ENCODE results near the gene PPP1R10. TPM values are rescaled to one million over a fixed set of nuclear protein-coding genes. Genes with fewer than 3 reads are reported as not detected.

PPP1R10 gene
- total and polyA plus RNA-seq, 4 donors = 21.5 to 73.4 (median 29.5) TPM

GRCh38 chr6:30556906-30557682 is 59.9 kb downstream of the PPP1R10 start, which contains the start of gene PRR3:
Gene PRR3, plus strand, starts transcription at chr6:30557295. Its CDS starts 50 bp downstream, at chr6:30557345.
- WGBS, 2 donors = 0% methylated on average over 42 of the region's 42 CpGs
- peak within 1 kb of the TSS; percentile 86 to 97 for H3K9ac ChIP-seq (ENCODE audit: insufficient read depth in 1 of 2, low read length in 2 of 2)
- H3K27ac ChIP-seq (ENCODE audit: low read depth in 1 of 2, low read length in 1 of 2) = peak within 1 kb of the TSS; percentile 93 to 100
- ATAC-seq (ENCODE audit: insufficient read depth, low FRiP score) = peak; percentile 84
- no peak for TF ChIP-seq CTCF (IDR thresholded peaks at IDR 0.05; ENCODE audit: control extremely low read depth, extremely low read depth)
- no peaks in the 10 kb centered on the region for H3K27me3 ChIP-seq (ENCODE audit: control insufficient read depth in 3 of 3, insufficient read depth in 3 of 3, low read length in 2 of 3)
- H3K9me3 ChIP-seq (ENCODE audit: control insufficient read depth in 4 of 4, insufficient read depth in 3 of 4, low read length in 3 of 4) = no peaks in the 10 kb centered on the region
- H3K36me3 ChIP-seq (ENCODE audit: control insufficient read depth in 4 of 4, insufficient read depth in 4 of 4, low read length in 4 of 4) = peaks cover 4 to 27% (median 21%) of the 10 kb centered on the region in 4 donors
- H3K4me1 ChIP-seq (ENCODE audit: control insufficient read depth in 5 of 5, insufficient read depth in 5 of 5, low read length in 5 of 5) = peaks cover 0 to 19% (median 5%) of the 10 kb centered on the region in 5 donors
- peak; percentile 94 to 97 (median 97) for DNase-seq
- peak within 1 kb of the TSS; percentile 95 for H3K4me3 ChIP-seq

GRCh38 chr6:30556066-30556905 is 60.8 kb downstream of the PPP1R10 start, which contains the start of gene GNL1:
Gene GNL1, minus strand, starts transcription at chr6:30556489. Its CDS starts 286 bp downstream, at chr6:30556203.
- peak within 1 kb of the TSS; percentile 86 to 97 for H3K9ac ChIP-seq (ENCODE audit: insufficient read depth in 1 of 2, low read length in 2 of 2)
- peak; percentile 90 for ATAC-seq (ENCODE audit: insufficient read depth, low FRiP score)
- WGBS, 2 donors = 1% methylated on average over 66 to 71 of the region's 71 CpGs
- no peak for TF ChIP-seq CTCF (IDR thresholded peaks at IDR 0.05; ENCODE audit: control extremely low read depth, extremely low read depth)
- peaks cover 5 to 32% (median 21%) of the 10 kb centered on the region in 4 donors for H3K36me3 ChIP-seq (ENCODE audit: control insufficient read depth in 4 of 4, insufficient read depth in 4 of 4, low read length in 4 of 4)
- H3K4me1 ChIP-seq (ENCODE audit: control insufficient read depth in 5 of 5, insufficient read depth in 5 of 5, low read length in 5 of 5) = peaks cover 0 to 19% (median 5%) of the 10 kb centered on the region in 5 donors
- H3K27me3 ChIP-seq (ENCODE audit: control insufficient read depth in 3 of 3, insufficient read depth in 3 of 3, low read length in 2 of 3) = no peaks in the 10 kb centered on the region
- H3K27ac ChIP-seq (ENCODE audit: low read depth in 1 of 2, low read length in 1 of 2) = peak within 1 kb of the TSS; percentile 93 to 100
- peak within 1 kb of the TSS; percentile 95 for H3K4me3 ChIP-seq
- DNase-seq = peak; percentile 93 to 94 (median 93)
- H3K9me3 ChIP-seq (ENCODE audit: control insufficient read depth in 4 of 4, insufficient read depth in 3 of 4, low read length in 3 of 4) = no peaks in the 10 kb centered on the region

- 0 to 1% methylated on average over 9 to 15 of the region's 15 CpGs for WGBS, 2 donors
- no peaks in the 10 kb centered on the region for H3K9me3 ChIP-seq (ENCODE audit: control insufficient read depth in 4 of 4, insufficient read depth in 3 of 4, low read length in 3 of 4)
- DNase-seq = peak in 1 of 3 donors; percentile 82
- peaks cover 0 to 19% (median 5%) of the 10 kb centered on the region in 5 donors for H3K4me1 ChIP-seq (ENCODE audit: control insufficient read depth in 5 of 5, insufficient read depth in 5 of 5, low read length in 5 of 5)
- peak overlapping the region; percentile 86 to 97 for H3K9ac ChIP-seq (ENCODE audit: insufficient read depth in 1 of 2, low read length in 2 of 2)
- H3K27me3 ChIP-seq (ENCODE audit: control insufficient read depth in 3 of 3, insufficient read depth in 3 of 3, low read length in 2 of 3) = no peaks in the 10 kb centered on the region
- peak overlapping the region; percentile 95 for H3K4me3 ChIP-seq
- ATAC-seq (ENCODE audit: insufficient read depth, low FRiP score) = no peak
- TF ChIP-seq CTCF (IDR thresholded peaks at IDR 0.05; ENCODE audit: control extremely low read depth, extremely low read depth) = no peak
- peaks cover 10 to 36% (median 25%) of the 10 kb centered on the region in 4 donors for H3K36me3 ChIP-seq (ENCODE audit: control insufficient read depth in 4 of 4, insufficient read depth in 4 of 4, low read length in 4 of 4)
- peak overlapping the region; percentile 93 to 100 for H3K27ac ChIP-seq (ENCODE audit: low read depth in 1 of 2, low read length in 1 of 2)
These were observed 61.3 kb downstream of the PPP1R10 start for GRCh38 chr6:30555816-30556065.

All from lung (tissue), 12 donors.